Measurements from ENCODE around the gene FAF1.
A peak's percentile ranks its signal among the peaks of the same experiment; 100 is the strongest.

The FAF1 gene

DNA sequence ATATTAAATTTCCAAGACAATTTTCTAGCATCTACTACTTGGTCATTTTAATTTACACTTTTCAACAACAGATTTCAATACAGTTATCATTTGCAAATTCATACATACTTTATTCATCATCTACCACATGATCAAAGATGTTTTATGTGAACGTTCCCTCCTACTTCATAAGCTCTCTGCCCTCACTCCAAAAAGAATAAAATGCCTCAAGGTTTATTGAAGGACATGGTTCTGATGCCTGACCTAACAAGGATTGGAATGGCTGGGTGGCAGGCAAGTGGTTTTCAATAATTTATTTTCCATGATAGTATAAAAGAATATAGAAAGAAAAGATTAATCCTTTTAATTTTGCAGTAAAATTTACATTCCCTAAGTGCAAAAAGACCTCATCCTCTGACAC lies 15.4 kb upstream of the FAF1 start:
- H3K4me3 ChIP-seq (ENCODE audit: control insufficient read depth, low read depth, low read length), result no peak overlapping the region
- DNase-seq (ENCODE audit: low read depth), result no peak
- TF ChIP-seq, protein P1, sequence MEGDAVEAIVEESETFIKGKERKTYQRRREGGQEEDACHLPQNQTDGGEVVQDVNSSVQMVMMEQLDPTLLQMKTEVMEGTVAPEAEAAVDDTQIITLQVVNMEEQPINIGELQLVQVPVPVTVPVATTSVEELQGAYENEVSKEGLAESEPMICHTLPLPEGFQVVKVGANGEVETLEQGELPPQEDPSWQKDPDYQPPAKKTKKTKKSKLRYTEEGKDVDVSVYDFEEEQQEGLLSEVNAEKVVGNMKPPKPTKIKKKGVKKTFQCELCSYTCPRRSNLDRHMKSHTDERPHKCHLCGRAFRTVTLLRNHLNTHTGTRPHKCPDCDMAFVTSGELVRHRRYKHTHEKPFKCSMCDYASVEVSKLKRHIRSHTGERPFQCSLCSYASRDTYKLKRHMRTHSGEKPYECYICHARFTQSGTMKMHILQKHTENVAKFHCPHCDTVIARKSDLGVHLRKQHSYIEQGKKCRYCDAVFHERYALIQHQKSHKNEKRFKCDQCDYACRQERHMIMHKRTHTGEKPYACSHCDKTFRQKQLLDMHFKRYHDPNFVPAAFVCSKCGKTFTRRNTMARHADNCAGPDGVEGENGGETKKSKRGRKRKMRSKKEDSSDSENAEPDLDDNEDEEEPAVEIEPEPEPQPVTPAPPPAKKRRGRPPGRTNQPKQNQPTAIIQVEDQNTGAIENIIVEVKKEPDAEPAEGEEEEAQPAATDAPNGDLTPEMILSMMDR (IDR thresholded peaks at IDR 0.05; ENCODE audit: control insufficient read depth, insufficient read depth, low read depth, low read length, missing control alignments), result no peak

DNA sequence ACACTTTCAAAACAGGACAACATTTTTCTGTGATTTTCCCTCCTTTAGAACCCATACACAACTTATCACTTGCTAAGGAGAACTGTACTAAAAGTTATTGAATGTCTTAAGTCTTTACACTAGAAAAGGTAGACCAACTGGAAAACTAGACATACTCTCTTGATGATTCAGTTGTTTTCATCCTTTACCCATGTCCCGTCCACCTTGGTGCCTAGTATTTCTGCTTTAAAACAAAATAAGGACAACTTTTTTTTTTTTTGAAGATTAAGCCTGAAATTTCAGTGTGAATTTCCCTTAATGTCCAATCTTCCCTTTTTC lies 14.5 kb upstream of the FAF1 start:
- H3K4me3 ChIP-seq (ENCODE audit: control insufficient read depth, low read depth, low read length), result no peak overlapping the region
- TF ChIP-seq, protein P1 (IDR thresholded peaks at IDR 0.05; ENCODE audit: control insufficient read depth, insufficient read depth, low read depth, low read length, missing control alignments), result no peak
- DNase-seq (ENCODE audit: low read depth), result no peak

DNA sequence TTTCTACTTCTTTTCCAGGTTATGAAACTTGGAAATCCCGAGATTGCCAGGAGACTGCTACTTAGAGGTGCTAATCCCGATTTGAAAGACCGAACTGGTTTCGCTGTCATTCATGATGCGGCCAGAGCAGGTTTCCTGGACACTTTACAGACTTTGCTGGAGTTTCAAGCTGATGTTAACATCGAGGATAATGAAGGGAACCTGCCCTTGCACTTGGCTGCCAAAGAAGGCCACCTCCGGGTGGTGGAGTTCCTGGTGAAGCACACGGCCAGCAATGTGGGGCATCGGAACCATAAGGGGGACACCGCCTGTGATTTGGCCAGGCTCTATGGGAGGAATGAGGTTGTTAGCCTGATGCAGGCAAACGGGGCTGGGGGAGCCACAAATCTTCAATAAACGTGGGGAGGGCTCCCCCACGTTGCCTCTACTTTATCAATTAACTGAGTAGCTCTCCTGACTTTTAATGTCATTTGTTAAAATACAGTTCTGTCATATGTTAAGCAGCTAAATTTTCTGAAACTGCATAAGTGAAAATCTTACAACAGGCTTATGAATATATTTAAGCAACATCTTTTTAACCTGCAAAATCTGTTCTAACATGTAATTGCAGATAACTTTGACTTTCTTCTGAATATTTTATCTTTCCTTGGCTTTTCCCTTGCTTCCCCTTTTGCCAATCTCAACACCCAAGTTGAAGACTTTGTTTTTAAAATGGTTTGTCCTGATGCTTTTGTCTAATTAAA lies 14.0 kb upstream of the FAF1 start:
- TF ChIP-seq, protein P1 (IDR thresholded peaks at IDR 0.05; ENCODE audit: control insufficient read depth, insufficient read depth, low read depth, low read length, missing control alignments), result no peak
- no peak overlapping the region for H3K4me3 ChIP-seq (ENCODE audit: control insufficient read depth, low read depth, low read length)
- no peak for DNase-seq (ENCODE audit: low read depth)

DNA sequence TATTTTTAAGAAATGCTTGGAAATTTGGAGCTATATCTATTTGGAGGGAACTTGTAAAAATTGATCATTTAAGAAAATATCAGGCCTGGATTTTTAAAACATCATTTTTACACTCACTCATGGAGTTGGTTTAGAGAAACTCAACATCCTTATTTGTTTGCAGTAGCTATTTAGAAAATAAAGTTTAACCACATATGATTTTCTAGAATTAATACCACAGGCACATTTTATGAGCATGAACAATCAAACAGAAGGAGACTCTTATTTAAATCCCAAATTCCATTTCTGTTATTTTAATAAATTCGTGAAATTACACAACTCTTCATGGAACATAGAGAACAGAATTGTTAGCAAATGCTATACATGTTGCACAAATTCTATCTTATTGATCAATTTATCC lies 13.2 kb upstream of the FAF1 start:
- H3K4me3 ChIP-seq (ENCODE audit: control insufficient read depth, low read depth, low read length), result no peak overlapping the region

DNA sequence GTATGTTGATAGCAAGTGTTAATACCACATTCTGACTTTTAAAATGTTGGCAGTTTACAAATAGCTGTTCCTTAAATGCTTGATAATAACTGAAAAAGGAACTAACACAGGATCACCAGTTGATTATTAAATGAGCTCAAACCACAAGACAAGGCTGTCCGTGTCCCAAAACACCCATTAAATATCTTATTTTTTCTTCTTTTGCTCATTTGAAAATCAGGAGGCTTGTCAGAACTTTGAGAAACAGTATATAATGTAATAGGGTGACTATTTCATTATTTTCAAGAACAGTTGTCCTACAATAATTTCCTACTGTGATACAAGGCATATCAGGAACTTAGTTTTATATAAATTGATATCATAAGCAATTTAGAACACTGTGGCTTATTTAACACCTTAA lies 12.7 kb upstream of the FAF1 start:
- DNase-seq (ENCODE audit: low read depth), result no peak
- no peak overlapping the region for H3K4me3 ChIP-seq (ENCODE audit: control insufficient read depth, low read depth, low read length)
- TF ChIP-seq, protein P1 (IDR thresholded peaks at IDR 0.05; ENCODE audit: control insufficient read depth, insufficient read depth, low read depth, low read length, missing control alignments), result no peak

More for the DNA sequence above, 13.2 kb upstream of the FAF1 start:
- TF ChIP-seq, protein P1 (IDR thresholded peaks at IDR 0.05; ENCODE audit: control insufficient read depth, insufficient read depth, low read depth, low read length, missing control alignments), result no peak
- no peak for DNase-seq (ENCODE audit: low read depth)

DNA sequence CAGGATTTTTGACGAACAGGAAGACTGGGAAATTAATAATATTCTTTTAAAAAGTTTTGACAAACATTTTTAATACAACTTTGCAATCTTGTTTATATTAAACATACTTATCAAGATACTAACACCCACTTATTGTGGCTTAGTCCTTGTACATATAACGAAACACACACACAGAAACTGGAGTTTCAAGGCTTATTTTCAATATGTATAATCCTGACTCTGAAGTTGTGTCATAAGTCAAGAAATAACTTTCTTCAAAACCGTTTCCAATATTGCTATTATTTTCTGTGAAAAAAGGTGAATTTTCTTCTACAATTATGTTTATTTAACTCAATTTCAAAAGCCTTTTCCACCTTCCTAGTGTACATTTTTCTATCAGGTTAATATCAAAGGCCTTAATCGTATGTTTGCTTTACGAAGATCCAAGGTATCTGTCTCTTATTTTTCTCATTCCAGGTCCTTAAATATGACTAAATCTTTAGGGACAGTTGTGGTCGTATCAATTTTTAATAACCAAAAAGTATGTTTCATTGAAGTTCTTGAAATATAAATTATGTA lies 11.8 kb upstream of the FAF1 start:
- TF ChIP-seq, protein P1 (IDR thresholded peaks at IDR 0.05; ENCODE audit: control insufficient read depth, insufficient read depth, low read depth, low read length, missing control alignments), result no peak
- no peak for DNase-seq (ENCODE audit: low read depth)
- H3K4me3 ChIP-seq (ENCODE audit: control insufficient read depth, low read depth, low read length), result peak overlapping the region; percentile 12

Measured in AG09309 (cell line).